ENCODE data around the gene CFAP119. TPM values are rescaled to one million over a fixed set of nuclear protein-coding genes. Genes with fewer than 3 reads are reported as not detected.

The CFAP119 gene
- total and polyA plus RNA-seq, 4 donors = 0.33 to 2.7 (median 1.2) TPM

- no peaks in the 10 kb centered on the region for H3K27me3 ChIP-seq (ENCODE audit: control insufficient read depth in 4 of 4, insufficient read depth in 4 of 4, low read length in 3 of 4)
- H3K9ac ChIP-seq (ENCODE audit: low read depth in 1 of 2, low read length in 2 of 2) = no peak overlapping the region
- peaks cover 15 to 36% (median 20%) of the 10 kb centered on the region in 4 donors for H3K36me3 ChIP-seq (ENCODE audit: control insufficient read depth in 4 of 4, insufficient read depth in 3 of 4, low read depth in 1 of 4, low read length in 3 of 4)
- peaks cover 4 to 29% (median 24%) of the 10 kb centered on the region in 4 donors for H3K4me1 ChIP-seq (ENCODE audit: control insufficient read depth in 4 of 4, insufficient read depth in 4 of 4, low read length in 3 of 4)
- no peaks in the 10 kb centered on the region for H3K9me3 ChIP-seq (ENCODE audit: control insufficient read depth in 4 of 4, low read length in 3 of 4)
- TF ChIP-seq SP1 (IDR thresholded peaks at IDR 0.05) (no peak), JUND (IDR thresholded peaks at IDR 0.05) (no peak), CTCF (IDR thresholded peaks at IDR 0.05; ENCODE audit: low read depth, low read length, missing input control) (no peak), FOXA2 (IDR thresholded peaks at IDR 0.05) (no peak), HNF4G (IDR thresholded peaks at IDR 0.05) (no peak), RXRA (IDR thresholded peaks at IDR 0.05) (no peak), ZBTB33 (IDR thresholded peaks at IDR 0.05) (no peak), HNF4A (conservative IDR thresholded peaks at IDR 0.05) (no peak), FOXA1 (IDR thresholded peaks at IDR 0.05) (no peak), MAX (IDR thresholded peaks at IDR 0.05) (no peak), RAD21 (IDR thresholded peaks at IDR 0.05) (no peak), NR2F2 (IDR thresholded peaks at IDR 0.05) (no peak), YY1 (IDR thresholded peaks at IDR 0.05) (no peak), REST (IDR thresholded peaks at IDR 0.05) (no peak)
- 36% methylated on average over 26 of the region's 26 CpGs for WGBS
- peak overlapping the region; percentile 36 to 98 (median 64) for H3K4me3 ChIP-seq (ENCODE audit: low read depth in 1 of 3, low read length in 3 of 3)
- no peak for DNase-seq (ENCODE audit: low spot score)
- peak overlapping the region in 1 of 2 donors; percentile 3 for H3K27ac ChIP-seq (ENCODE audit: low read depth in 1 of 2, low read length in 2 of 2)
Observed at GRCh38 chr16:30760577-30761426, 1.1 kb downstream of the CFAP119 start.

- Histone ChIP-seq H3K9me3 (ENCODE audit: control insufficient read depth in 4 of 4, low read length in 3 of 4) (no peaks in the 10 kb centered on the region), H3K9ac (ENCODE audit: low read depth in 1 of 2, low read length in 2 of 2) (no peak overlapping the region), H3K27ac (ENCODE audit: low read depth in 1 of 2, low read length in 2 of 2) (no peak overlapping the region), H3K36me3 (ENCODE audit: control insufficient read depth in 4 of 4, insufficient read depth in 3 of 4, low read depth in 1 of 4, low read length in 3 of 4) (peaks cover 11 to 29% (median 14%) of the 10 kb centered on the region in 4 donors), H3K4me3 (ENCODE audit: low read depth in 1 of 3, low read length in 3 of 3) (no peak overlapping the region), H3K4me1 (ENCODE audit: control insufficient read depth in 4 of 4, insufficient read depth in 4 of 4, low read length in 3 of 4) (peaks cover 4 to 29% (median 24%) of the 10 kb centered on the region in 4 donors), H3K27me3 (ENCODE audit: control insufficient read depth in 4 of 4, insufficient read depth in 4 of 4, low read length in 3 of 4) (no peaks in the 10 kb centered on the region)
- TF ChIP-seq MAX (IDR thresholded peaks at IDR 0.05) = no peak
- no peak for DNase-seq (ENCODE audit: low spot score)
- 94% methylated on average over 7 of the region's 7 CpGs for WGBS
Observed at GRCh38 chr16:30760001-30760559, 1.8 kb downstream of the CFAP119 start.
